RWPE1 (cell line): Measurements from ENCODE around the gene CD28.

Experiments
- CTCF ChIA-PET: fragments of 350-600 bp; sonication (Branson Sonifier 250); formaldehyde crosslinking; extraction: SDS; loops from one replicate; lab custom pipeline; 2021; lab: Yijun Ruan, JAX
- POLR2A ChIA-PET: fragments of 400-600 bp; formaldehyde crosslinking; extraction: SDS; loops from one replicate; lab custom pipeline; 2020; ENCODE audit warnings: antibody characterized with exemption; ENCODE audit not compliant: low non-redundant PET; lab: Yijun Ruan, JAX
- DNase-seq: peaks from one replicate; pipeline ENCODE4 v3.0.0; 2012; ENCODE audit warnings: low spot score
- H3K27ac ChIP-seq: fragments of 450-650 bp; 2 replicates; pipeline ENCODE4 v1.5.1; 2017
- CTCF ChIP-seq: fragments of 450-650 bp; conservative IDR thresholded peaks from 2 replicates; pipeline ENCODE4 v1.5.1; 2017; ENCODE audit warnings: low read depth, mild to moderate bottlenecking

CD28 gene

GRCh38 chr2:203706403-203706802 is at the start of gene CD28:
TSS of gene CD28 (plus strand) at chr2:203706639. CDS start at chr2:203706697, 58 bp downstream.
- TF ChIP-seq CTCF = no peak
- CTCF ChIA-PET = interaction anchor here (0.6 kb wide), 1 partner anchor 251 kb away, joined by 4 read pairs; no protein-coding TSS in a partner anchor
- POLR2A ChIA-PET = no interaction called here
- H3K27ac ChIP-seq = no peak within 1 kb of the TSS
- DNase-seq = no peak

DNA sequence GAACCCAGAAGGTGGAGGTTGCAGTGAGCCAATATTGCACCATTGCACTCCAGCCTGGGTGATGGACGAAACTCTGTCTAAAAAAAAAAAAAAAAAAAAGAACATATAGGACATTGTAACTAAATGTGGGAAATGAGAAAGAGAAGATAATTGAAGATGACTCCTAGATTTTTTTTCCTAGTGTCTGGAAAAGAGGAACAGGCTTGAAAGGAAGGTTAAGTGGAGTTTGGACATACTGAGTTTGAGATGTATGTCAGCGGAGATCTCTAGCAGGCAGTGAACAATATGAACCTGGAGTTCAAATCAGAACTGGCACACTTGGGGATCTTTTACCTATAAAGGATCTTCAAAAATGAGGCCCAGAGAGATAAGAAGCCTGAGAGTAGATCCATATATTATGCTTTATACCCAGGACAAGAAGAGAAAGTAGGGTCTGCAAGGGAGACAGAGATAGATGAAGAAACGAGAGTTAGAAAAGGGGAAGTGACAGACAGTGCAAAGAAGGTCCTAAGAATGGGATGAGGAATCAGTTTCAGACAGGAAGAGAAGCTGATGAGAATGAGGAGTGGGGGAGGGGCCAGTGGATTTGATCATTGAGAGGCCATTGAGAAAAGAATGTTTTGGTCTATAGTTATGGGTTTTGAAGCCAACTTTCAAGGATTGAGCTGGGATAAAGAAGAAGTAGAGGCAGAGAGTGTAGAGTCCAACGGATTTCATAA is 46.9 kb upstream of the CD28 start:
- ChIA-PET POLR2A (no interaction called here), CTCF (interaction anchor here (0.6 kb wide), 1 partner anchor 103 kb away, joined by 5 read pairs; no protein-coding TSS in a partner anchor)
- H3K27ac ChIP-seq = no peak overlapping the region
- no peak for TF ChIP-seq CTCF
- no peak for DNase-seq

GRCh38 chr2:203660465-203660864 is 46.0 kb upstream of the CD28 start:
- CTCF ChIA-PET = no interaction called here
- POLR2A ChIA-PET = no interaction called here

GRCh38 chr2:203661279-203661908 is 45.0 kb upstream of the CD28 start:
- DNase-seq = no peak
- no peak for TF ChIP-seq CTCF
- ChIA-PET CTCF (no interaction called here), POLR2A (no interaction called here)
- H3K27ac ChIP-seq = no peak overlapping the region

More at GRCh38 chr2:203660465-203660864, 46.0 kb upstream of the CD28 start:
- no peak for TF ChIP-seq CTCF
- no peak for DNase-seq
- H3K27ac ChIP-seq = no peak overlapping the region

DNA sequence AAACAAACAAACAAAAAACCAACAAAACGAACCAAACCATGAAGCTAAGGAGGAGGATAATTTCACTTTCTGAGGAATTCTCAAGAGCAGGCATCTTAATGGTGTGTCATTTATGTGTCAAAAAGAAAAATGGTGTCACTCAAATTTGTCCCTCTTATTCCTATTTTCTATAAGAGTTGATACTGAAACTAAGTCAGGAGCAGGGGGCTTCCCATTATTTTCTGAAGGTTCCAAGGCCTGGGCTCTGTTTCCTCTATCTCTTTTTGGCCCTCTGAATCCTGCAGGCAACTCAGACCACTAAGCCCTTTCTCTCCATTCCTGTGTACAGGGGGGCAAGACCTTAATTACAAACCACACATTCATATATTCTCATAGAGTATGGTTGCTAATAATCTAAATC is 44.0 kb upstream of the CD28 start:
- TF ChIP-seq CTCF = no peak
- H3K27ac ChIP-seq = no peak overlapping the region
- CTCF ChIA-PET = no interaction called here
- POLR2A ChIA-PET = no interaction called here
- DNase-seq = no peak

DNA sequence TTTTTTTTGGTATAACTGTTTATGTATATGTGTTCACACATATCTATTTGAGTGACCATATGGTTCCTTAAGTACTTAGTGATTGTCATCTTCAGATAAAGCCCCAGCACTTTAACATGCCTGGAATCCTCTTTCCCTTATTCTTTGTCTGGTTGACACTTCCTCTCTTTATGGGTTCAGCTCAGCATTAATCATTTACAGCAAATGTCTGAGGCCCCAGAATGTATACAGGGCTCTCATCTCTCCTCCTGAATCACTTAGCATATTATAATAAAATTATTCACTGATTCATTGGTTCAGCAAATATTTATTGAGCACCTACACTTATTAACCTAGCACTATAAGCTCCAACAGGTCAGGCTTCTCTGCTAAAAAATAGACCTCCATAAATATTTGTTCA is 43.5 kb upstream of the CD28 start:
- TF ChIP-seq CTCF = no peak
- ChIA-PET CTCF (no interaction called here), POLR2A (no interaction called here)
- no peak for DNase-seq
- no peak overlapping the region for H3K27ac ChIP-seq
